Thyroid gland (tissue), 4 donors: ENCODE data around the gene FNTB. TPM values are rescaled to one million over a fixed set of nuclear protein-coding genes. Genes with fewer than 3 reads are reported as not detected.

Source experiments
- DNase-seq, 2 donors: peaks; one replicate each; pipeline ENCODE4 v3.0.0-alpha.2; 2019
- H3K27ac ChIP-seq, 3 donors: fragments of 200-600 bp; sonication (generic); 1 replicate in 2 of 3; 2 replicates in 1 of 3; pipeline ENCODE4 v1.5.1; 2016 to 2019; ENCODE audit warnings: mild to moderate bottlenecking in 1 of 3, moderate library complexity in 1 of 3
- H3K27me3 ChIP-seq: fragments of 200-600 bp; sonication (generic); one replicate; pipeline ENCODE4 v1.5.1; 2019
- H3K36me3 ChIP-seq, 2 donors: fragments of 200-600 bp; sonication (generic); one replicate each; pipeline ENCODE4 v1.5.1; 2016 to 2019
- H3K4me1 ChIP-seq, 2 donors: fragments of 200-600 bp; sonication (generic); one replicate each; pipeline ENCODE4 v1.5.1; 2017 to 2019
- H3K4me3 ChIP-seq, 3 donors: fragments of 200-600 bp; sonication (generic); replicated peaks in 1 of 3; 1 replicate in 2 of 3; 2 replicates in 1 of 3; pipeline ENCODE4 v1.5.1; 2016; ENCODE audit warnings: mild to moderate bottlenecking in 1 of 3
- H3K9me3 ChIP-seq: fragments of 200-600 bp; sonication (generic); one replicate; pipeline ENCODE4 v1.5.1; 2017
- CTCF ChIP-seq, 6 experiments: fragments of 200-600 bp in 3 of 6; fragments of 450-650 bp in 3 of 6; sonication (generic) in 3 of 6; IDR thresholded peaks; one replicate each; pipeline ENCODE4 v1.5.1; 2016 to 2019; ENCODE audit warnings: antibody characterized with exemption in 6 of 6, mild to moderate bottlenecking in 2 of 6, inconsistent platforms in 1 of 6, moderate library complexity in 1 of 6
- POLR2A ChIP-seq, 2 donors: fragments of 450-650 bp; IDR thresholded peaks; one replicate each; pipeline ENCODE4 v1.6.1; 2017; ENCODE audit warnings: antibody characterized with exemption in 2 of 2, mild to moderate bottlenecking in 2 of 2, moderate library complexity in 1 of 2
- WGBS, 2 donors: methylation state at CpG; one replicate each; pipeline ENCODE4 v1.1.5; 2017; 5-methylcytosine and 5-hydroxymethylcytosine counted together
- intact Hi-C: fragments of 100-400 bp; cut with DNase I; formaldehyde crosslinking; loops from one replicate; pipeline ENCODE4 v1.15.1; 2023
- total RNA-seq, 4 donors: library from RNA; depleted of rRNA; stranded (reverse); fragments of >200 nt; gene quantifications; one replicate each; pipeline ENCODE4 v1.2.3, GENCODE V29; 2016

The FNTB gene
- total RNA-seq, 4 donors from 2014 or later, result 7.8 to 27.0 (median 18.8) TPM

- intact Hi-C loops, result no loop called here
- WGBS, 2 donors, result 7 to 10% methylated on average over 13 to 18 of the region's 31 CpGs
These were observed 15.2 kb upstream of the FNTB start for GRCh38 chr14:64971491-64971942.

GRCh38 chr14:64971943-64972791 is 14.5 kb upstream of the FNTB start, which contains the start of gene RAB15:
Gene RAB15, minus strand, starts transcription at chr14:64972336. Its CDS starts 260 bp downstream, at chr14:64972076.
- TF ChIP-seq CTCF (IDR thresholded peaks at IDR 0.05) (peak in 1 of 6 experiments; percentile 6), POLR2A (IDR thresholded peaks at IDR 0.05) (peak in 1 of 2 donors; percentile 43)
- Histone ChIP-seq H3K4me1 (peaks cover 15 to 17% of the 10 kb centered on the region in 2 donors), H3K4me3 (peak within 1 kb of the TSS in 2 of 3 donors; percentile 22 to 75), H3K27ac (peak within 1 kb of the TSS in 1 of 3 donors; percentile 56), H3K36me3 (no peaks in the 10 kb centered on the region), H3K27me3 (no peaks in the 10 kb centered on the region), H3K9me3 (no peaks in the 10 kb centered on the region)
- intact Hi-C loops, result no loop called here
- 3 to 5% methylated on average over 12 to 18 of the region's 96 CpGs for WGBS, 2 donors
- peak; percentile 29 to 47 for DNase-seq

More at GRCh38 chr14:64971491-64971942, 15.2 kb upstream of the FNTB start:
- Histone ChIP-seq H3K36me3 (no peaks in the 10 kb centered on the region), H3K4me1 (peaks cover 18 to 23% of the 10 kb centered on the region in 2 donors), H3K27me3 (no peaks in the 10 kb centered on the region), H3K27ac (peak overlapping the region in 1 of 3 donors; percentile 23), H3K9me3 (no peaks in the 10 kb centered on the region), H3K4me3 (peak overlapping the region in 2 of 3 donors; percentile 14 to 75)
- TF ChIP-seq POLR2A (IDR thresholded peaks at IDR 0.05), result no peak
- TF ChIP-seq CTCF (IDR thresholded peaks at IDR 0.05), result no peak
- no peak for DNase-seq

- DNase-seq, result no peak
- Histone ChIP-seq H3K36me3 (no peaks in the 10 kb centered on the region), H3K9me3 (no peaks in the 10 kb centered on the region), H3K27me3 (no peaks in the 10 kb centered on the region), H3K4me1 (peaks cover 11% of the 10 kb centered on the region in 2 donors), H3K4me3 (no peak overlapping the region), H3K27ac (no peak overlapping the region)
- WGBS, 2 donors, result 81 to 86% methylated on average over 8 of the region's 8 CpGs
- intact Hi-C loops, result no loop called here
- TF ChIP-seq CTCF (IDR thresholded peaks at IDR 0.05) (no peak), POLR2A (IDR thresholded peaks at IDR 0.05) (no peak)
These were observed 13.7 kb upstream of the FNTB start for GRCh38 chr14:64973026-64973442.

- Histone ChIP-seq H3K9me3 (no peaks in the 10 kb centered on the region), H3K4me1 (peaks cover 11% of the 10 kb centered on the region in 2 donors), H3K36me3 (no peaks in the 10 kb centered on the region), H3K27me3 (no peaks in the 10 kb centered on the region), H3K4me3 (no peak overlapping the region), H3K27ac (no peak overlapping the region)
- TF ChIP-seq POLR2A (IDR thresholded peaks at IDR 0.05) (no peak), CTCF (IDR thresholded peaks at IDR 0.05) (no peak)
- WGBS, 2 donors, result 94 to 95% methylated on average over 9 of the region's 9 CpGs
- no peak for DNase-seq
- intact Hi-C loops, result no loop called here
These were observed 12.9 kb upstream of the FNTB start for GRCh38 chr14:64973826-64974225.

GRCh38 chr14:64974563-64974962 is 12.1 kb upstream of the FNTB start:
- DNase-seq, result no peak
- Histone ChIP-seq H3K27me3 (no peaks in the 10 kb centered on the region), H3K36me3 (no peaks in the 10 kb centered on the region), H3K4me3 (no peak overlapping the region), H3K4me1 (peaks cover 11% of the 10 kb centered on the region in 2 donors), H3K9me3 (no peaks in the 10 kb centered on the region), H3K27ac (no peak overlapping the region)
- TF ChIP-seq POLR2A (IDR thresholded peaks at IDR 0.05) (no peak), CTCF (IDR thresholded peaks at IDR 0.05) (no peak)
- 58 to 72% methylated on average over 8 of the region's 8 CpGs for WGBS, 2 donors
- intact Hi-C loops, result no loop called here
